Renal cortical epithelial cell (primary cell): ENCODE results near the gene SLC35F6. TPM values are rescaled to one million over a fixed set of nuclear protein-coding genes. Genes with fewer than 3 reads are reported as not detected.

Source experiments
- DNase-seq: peaks from one replicate; pipeline ENCODE4 v3.0.0-alpha.2; 2011; ENCODE audit warnings: low read depth
- total RNA-seq: library from RNA; depleted of rRNA; stranded (reverse); fragments of >200 nt; gene quantifications from 2 replicates; pipeline ENCODE4 v1.2.3, GENCODE V29; 2014

SLC35F6 gene
- total RNA-seq, 1 donor from 2014 or later: 62.2 TPM

- no peak for DNase-seq
Measured at GRCh38 chr2:26822877-26823276, 58.8 kb downstream of the SLC35F6 start.

Other genes starting within 250 kb of the SLC35F6 start
- not detected in 2 replicates for gene CIB4, start 122.9 kb upstream of the SLC35F6 start, total RNA-seq
- 9.6 and 13.7 TPM in 2 replicates for gene KCNK3, start 71.6 kb upstream of the SLC35F6 start, total RNA-seq
- 0.50 and 5.6 TPM in 2 replicates for gene CENPA, start 21.8 kb downstream of the SLC35F6 start, total RNA-seq
- not detected in 2 replicates for gene DPYSL5, start 83.8 kb downstream of the SLC35F6 start, total RNA-seq
- 1.6 and 6.5 TPM in 2 replicates for gene MAPRE3, start 206.4 kb downstream of the SLC35F6 start, total RNA-seq